Activated CD4-positive, alpha-beta T cell treated with anti-CD3 and anti-CD28 coated beads, Interleukin-10, Interleukin-2, amounts not matched to agents 100 ng/mL and 50 ng/mL, durations not matched to agents 16 hours and 8 hours (primary cell): ENCODE results near the gene ITGB2.

Source experiments
- DNase-seq: peaks from one replicate; pipeline ENCODE4 v3.0.0-alpha.2; 2020

ITGB2 gene

GRCh38 chr21:44920694-44921604 is at the start of gene ITGB2:
ITGB2 (minus strand) TSS chr21:44920899; CDS start chr21:44910782, 10,117 bp downstream.
- DNase-seq = peak; percentile 88

- no peak for DNase-seq
Observed at GRCh38 chr21:44969931-44970755, 49.4 kb upstream of the ITGB2 start.

- no peak for DNase-seq
Observed at GRCh38 chr21:44969066-44969670, 48.5 kb upstream of the ITGB2 start.

GRCh38 chr21:44967082-44968047 is 46.7 kb upstream of the ITGB2 start:
- DNase-seq = no peak

GRCh38 chr21:44966135-44967081 is 45.7 kb upstream of the ITGB2 start:
- no peak for DNase-seq

- DNase-seq = peak; percentile 50
Observed at GRCh38 chr21:44965251-44966022, 44.7 kb upstream of the ITGB2 start.

- DNase-seq = no peak
Observed at GRCh38 chr21:44964381-44964780, 43.7 kb upstream of the ITGB2 start.

- DNase-seq = no peak
Observed at GRCh38 chr21:44962403-44962966, 41.8 kb upstream of the ITGB2 start.

- no peak for DNase-seq
Observed at GRCh38 chr21:44960141-44961092, 39.7 kb upstream of the ITGB2 start.

GRCh38 chr21:44959376-44960091 is 38.8 kb upstream of the ITGB2 start:
- DNase-seq = no peak

- no peak for DNase-seq
Observed at GRCh38 chr21:44958471-44959191, 37.9 kb upstream of the ITGB2 start.

- DNase-seq = no peak
Observed at GRCh38 chr21:44957901-44958451, 37.3 kb upstream of the ITGB2 start.

- no peak for DNase-seq
Observed at GRCh38 chr21:44957047-44957831, 36.5 kb upstream of the ITGB2 start.

GRCh38 chr21:44956356-44957046 is 35.8 kb upstream of the ITGB2 start:
- no peak for DNase-seq

- no peak for DNase-seq
Observed at GRCh38 chr21:44955798-44956175, 35.1 kb upstream of the ITGB2 start.
